GM21619 (cell line): ENCODE data around the gene RRN3.
"Not testable (repeated sequence)": the region's sequence is repeated elsewhere in the genome, so short reads cannot be mapped to it uniquely, and the experiment has no call there.

Experiments
- ATAC-seq: cut with Tn5 transposase; IDR thresholded peaks from one replicate; pipeline ENCODE4 v1.9.1; 2021; ENCODE audit not compliant: unreplicated experiment

Gene RRN3

GRCh38 chr16:15093955-15094827 is at the start of gene RRN3:
Gene RRN3 (minus strand): TSS chr16:15094272. CDS start chr16:15094233, 39 bp downstream.
- ATAC-seq: peak; percentile 97

- ATAC-seq: not testable (repeated sequence)
Measured at GRCh38 chr16:15143601-15144091, 49.6 kb upstream of the RRN3 start.

DNA sequence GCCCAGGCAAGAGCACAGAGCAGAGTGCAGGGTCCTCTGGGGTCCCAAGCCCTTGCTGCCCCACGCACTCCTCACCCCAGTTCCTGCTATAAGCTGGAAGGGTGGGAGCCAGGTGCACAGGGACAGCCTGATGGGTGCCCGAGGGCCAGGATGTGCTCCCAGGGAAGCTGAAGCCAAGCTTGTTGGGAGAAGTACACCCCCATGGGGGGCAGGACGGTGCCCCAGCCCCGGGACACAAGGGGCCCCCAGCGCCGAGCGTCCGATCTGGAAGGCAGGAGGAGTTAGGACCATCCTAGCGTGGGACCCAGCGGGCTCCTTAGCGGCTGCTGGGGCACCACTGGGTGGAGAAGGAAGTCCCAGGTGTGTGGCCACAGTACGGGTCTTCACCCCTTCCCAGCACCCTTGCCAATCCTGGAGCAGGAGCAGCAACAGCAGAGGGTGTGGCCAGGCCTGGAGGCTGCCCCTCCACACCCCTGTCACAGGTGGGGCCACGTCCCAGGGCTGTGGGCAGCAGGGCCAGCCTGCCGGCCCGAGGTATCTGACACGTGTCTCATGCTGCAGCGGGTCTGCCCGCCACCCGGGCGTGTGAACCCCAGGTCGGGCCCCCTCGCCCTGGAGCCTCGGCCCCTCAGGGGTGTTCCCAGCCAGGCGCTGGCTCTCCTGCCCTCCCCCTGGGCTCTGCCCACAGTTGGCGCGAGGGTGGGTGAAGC is 49.0 kb upstream of the RRN3 start:
- not testable (repeated sequence) for ATAC-seq

GRCh38 chr16:15142107-15142890 is 48.2 kb upstream of the RRN3 start:
- not testable (repeated sequence) for ATAC-seq

DNA sequence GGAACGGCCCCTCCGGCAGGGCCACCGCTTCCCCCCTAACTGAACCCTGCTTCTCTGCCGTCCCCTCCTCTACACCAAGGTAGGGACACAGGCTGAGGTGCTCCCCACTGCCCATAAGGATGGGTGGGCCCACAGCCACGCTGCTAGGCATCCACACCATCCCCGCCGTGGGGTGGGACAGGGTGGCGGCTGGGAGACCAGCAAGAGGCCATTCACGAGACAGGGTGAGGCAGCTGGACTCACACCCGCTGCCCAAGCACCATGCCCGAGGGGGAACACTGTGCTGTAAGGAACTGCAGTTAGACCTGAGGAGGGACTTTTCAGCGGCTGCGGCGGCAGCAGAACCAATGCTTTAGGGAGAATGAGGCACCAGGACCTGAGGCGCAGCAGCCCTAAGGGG is 47.5 kb upstream of the RRN3 start:
- ATAC-seq: no peak

- ATAC-seq: not testable (repeated sequence)
Measured at GRCh38 chr16:15140444-15141365, 46.6 kb upstream of the RRN3 start.

GRCh38 chr16:15137514-15137913 is 43.4 kb upstream of the RRN3 start:
- ATAC-seq: not testable (repeated sequence)

DNA sequence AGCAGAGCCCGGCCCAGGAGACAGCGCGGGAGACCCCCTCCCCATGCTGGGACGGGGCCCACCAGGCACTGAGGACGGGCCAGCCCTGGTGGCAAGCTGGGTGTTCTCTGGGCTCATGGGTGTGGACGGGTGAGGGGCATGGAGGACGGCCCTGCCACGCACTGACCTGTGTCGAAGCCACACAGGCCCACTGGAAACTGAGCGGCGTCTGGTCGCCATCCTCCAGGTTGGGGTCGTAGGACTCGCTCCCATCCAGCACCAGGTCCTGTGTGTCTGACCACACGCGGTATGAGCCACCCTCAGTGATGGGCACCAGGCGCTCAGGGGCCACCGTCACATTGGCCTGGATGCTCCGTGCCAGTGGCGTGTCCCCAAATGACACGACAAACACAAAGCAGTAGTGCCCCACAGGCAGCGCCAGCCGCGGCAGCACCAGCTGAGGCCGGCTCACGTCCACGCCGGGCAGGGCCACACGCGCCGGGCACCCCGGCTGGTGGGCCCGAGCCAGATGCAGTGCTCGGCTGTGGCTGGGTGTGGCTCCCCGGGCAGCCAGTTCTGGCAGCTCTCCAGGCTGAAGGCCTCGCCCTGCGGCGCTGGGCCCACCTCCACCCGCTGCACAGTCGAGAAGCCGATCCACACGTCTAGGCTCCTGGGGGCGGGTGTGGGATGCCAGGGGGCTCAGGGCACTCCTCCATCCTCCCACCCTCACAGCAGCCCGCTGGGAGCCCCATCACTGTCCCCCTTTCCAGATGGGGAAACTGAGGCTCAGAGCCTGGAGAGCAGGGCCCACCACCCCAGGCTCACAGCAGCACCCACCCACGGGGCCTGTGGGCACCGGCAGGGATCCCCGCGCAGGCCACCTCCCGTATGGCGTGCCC is 41.6 kb upstream of the RRN3 start:
- ATAC-seq: not testable (repeated sequence)

DNA sequence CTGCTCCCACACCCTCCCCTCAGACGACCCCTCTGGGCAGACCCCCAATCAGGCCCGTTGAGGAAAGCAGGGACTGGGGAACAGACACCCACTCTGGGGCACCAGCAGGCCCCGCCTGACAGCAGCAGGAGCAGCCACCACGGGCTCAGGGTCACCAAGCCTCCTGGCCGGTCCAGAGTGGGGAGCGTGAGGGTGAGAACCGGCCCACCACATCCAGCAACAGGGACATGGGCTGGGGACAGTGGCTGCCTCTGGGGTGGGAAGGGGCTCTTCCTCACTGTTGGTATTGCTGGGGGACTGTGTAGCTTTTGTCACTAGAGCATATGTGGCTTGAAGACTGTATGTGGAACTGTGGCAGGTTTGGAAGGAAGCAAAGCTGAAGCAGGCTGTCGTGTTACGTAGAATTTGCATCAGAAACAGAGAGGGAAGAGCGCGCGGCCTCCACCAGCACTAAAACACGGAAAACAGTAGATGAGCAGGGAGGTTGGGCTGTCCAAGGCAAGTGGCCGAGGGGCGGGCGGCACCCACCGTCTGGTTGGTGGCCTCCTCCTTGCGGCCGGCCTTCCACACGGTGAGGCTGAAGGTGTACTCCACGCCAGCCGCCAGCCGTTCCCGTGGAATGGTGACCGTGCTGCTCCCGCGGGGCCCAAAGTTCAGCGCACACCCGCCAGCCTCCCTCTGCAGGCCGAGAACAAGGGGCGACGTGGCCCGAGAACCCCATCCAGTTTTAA is 40.8 kb upstream of the RRN3 start:
- ATAC-seq: not testable (repeated sequence)

DNA sequence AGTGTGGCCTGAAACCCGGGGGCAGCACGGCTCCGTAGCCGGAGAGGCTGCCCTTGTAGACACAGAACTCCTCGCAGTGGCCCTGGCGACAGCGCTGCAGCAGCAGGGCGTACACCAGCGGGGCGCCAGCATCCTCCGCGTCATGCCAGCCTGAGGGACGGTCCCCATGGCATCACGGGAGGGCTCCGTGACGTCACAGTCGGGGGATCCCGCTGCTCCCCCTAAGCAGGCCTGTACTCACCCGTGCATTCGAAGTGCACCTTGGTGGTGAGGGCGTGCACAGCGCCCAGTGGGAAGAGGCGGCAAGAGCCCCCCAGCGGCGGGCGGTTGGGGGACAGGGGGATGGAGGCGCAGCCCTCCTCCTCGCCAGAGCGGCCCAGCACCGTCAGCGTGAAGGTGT is 39.5 kb upstream of the RRN3 start:
- ATAC-seq: not testable (repeated sequence)

DNA sequence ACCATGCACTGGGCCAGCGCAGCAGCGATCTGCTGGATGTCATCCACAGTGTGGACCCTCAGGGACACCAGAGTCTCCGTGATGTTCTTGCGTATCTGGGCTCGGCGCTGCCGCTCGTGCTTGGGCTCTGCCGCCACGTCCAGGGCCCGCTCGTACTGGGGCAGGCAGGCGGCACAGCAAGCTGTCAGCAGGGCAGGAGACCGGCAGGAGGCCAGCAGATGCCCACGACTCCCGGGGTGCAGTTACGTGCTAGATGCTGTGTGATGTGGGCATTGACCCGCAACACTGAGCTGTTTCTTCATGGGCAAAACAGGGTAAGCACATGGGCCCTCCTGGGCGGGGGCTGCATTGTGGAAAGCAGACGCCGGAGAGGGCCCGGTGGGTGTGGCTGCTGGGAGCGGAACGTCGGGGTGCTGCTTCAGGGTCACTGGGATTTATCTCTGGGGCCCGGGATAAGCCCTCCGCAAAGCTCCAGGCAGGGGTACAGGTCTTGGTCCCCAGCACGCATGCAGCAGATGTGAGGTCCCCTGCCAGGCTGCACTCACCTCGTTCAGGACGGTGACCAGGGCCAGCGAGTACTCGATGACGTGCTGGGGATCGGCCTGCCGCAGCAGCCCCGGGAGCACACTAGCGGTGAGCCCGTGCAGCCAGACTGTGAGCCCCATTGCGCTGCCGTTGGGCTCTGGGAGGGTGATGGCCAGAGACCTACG is 38.8 kb upstream of the RRN3 start:
- ATAC-seq: not testable (repeated sequence)

- not testable (repeated sequence) for ATAC-seq
Measured at GRCh38 chr16:15130943-15131700, 37.0 kb upstream of the RRN3 start.

DNA sequence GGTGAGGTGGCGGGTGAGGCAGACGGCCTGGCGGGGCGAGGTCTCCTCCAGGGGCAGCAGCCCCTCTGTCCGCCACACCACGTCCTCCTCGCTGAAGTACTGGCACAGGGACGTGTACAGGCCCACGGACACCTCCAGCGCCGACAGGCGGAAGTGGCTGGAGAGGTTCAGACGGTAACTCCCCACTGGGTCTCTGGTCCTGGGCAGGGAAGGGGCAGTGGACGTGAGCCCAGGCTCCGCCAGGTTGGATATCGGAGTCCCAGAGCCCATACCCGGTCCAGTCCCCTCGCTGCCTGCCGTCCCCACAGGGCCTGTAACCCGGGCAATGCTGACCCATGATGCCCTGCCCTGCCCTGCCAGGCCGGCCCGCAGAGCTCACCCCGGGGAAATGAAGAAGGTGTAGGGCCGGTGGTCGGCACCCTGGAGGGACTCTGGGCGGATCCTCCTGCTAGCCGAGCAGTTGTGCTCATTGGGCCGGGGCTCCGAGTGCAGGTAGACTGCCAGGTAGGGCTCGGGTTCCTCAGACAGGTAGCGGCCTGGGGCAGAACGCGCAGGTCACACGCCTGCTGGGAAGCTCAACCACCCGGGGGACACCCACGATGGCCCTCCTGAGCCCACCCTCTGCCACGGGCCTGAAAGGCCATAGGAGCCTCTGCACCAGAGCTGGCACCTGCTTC is 36.3 kb upstream of the RRN3 start:
- ATAC-seq: not testable (repeated sequence)

- ATAC-seq: not testable (repeated sequence)
Measured at GRCh38 chr16:15127641-15128425, 33.8 kb upstream of the RRN3 start.

GRCh38 chr16:15100372-15100987 is 6.4 kb upstream of the RRN3 start:
- ATAC-seq: not testable (repeated sequence)
